ENCODE results near the gene LRRC19. TPM values are rescaled to one million over a fixed set of nuclear protein-coding genes. Genes with fewer than 3 reads are reported as not detected.

Gene LRRC19
- total RNA-seq, 2 donors from 2014 or later: not detected

DNA sequence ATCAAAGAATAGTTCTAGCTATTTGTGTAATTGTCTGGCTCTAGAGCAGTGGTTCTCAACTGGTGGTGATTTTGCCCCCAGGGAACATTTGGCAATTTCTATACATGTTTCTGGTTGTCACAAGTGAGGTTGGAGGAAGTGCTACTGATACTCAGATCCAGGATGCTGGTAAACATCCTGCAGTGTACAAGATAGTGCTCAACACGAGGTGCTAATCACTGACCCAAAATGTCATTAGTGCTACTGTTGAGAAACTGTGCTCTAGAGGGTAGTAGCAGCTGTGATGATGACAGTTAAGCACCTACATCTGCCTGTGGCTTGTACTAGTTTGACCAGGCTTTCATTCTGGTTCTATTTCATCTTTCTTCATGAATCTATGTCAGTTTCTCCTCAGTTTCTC is 22.1 kb downstream of the LRRC19 start:
- Histone ChIP-seq H3K27ac (no peak overlapping the region), H3K4me1 (ENCODE audit: control insufficient read depth in 1 of 2, low read depth in 2 of 2) (no peaks in the 10 kb centered on the region), H3K27me3 (replicated peaks; ENCODE audit: insufficient read depth) (no peaks in the 10 kb centered on the region), H3K4me3 (no peak overlapping the region), H3K36me3 (peaks cover 15% of the 10 kb centered on the region), H3K9me3 (no peaks in the 10 kb centered on the region)
- ATAC-seq (ENCODE audit: insufficient number of reproducible peaks, low FRiP score, low read depth) (no peak), DNase-seq (ENCODE audit: low spot score) (no peak)
- TF ChIP-seq CTCF (IDR thresholded peaks at IDR 0.05): no peak

GRCh38 chr9:26975728-26976707 is 29.5 kb downstream of the LRRC19 start:
- no peak for ATAC-seq (ENCODE audit: insufficient number of reproducible peaks, low FRiP score, low read depth)
- peak; percentile 20 for TF ChIP-seq CTCF (IDR thresholded peaks at IDR 0.05)
- Histone ChIP-seq H3K27me3 (replicated peaks; ENCODE audit: insufficient read depth) (no peaks in the 10 kb centered on the region), H3K36me3 (no peaks in the 10 kb centered on the region), H3K27ac (no peak overlapping the region), H3K9me3 (no peaks in the 10 kb centered on the region), H3K4me3 (no peak overlapping the region), H3K4me1 (ENCODE audit: control insufficient read depth in 1 of 2, low read depth in 2 of 2) (no peaks in the 10 kb centered on the region)
- no peak for DNase-seq (ENCODE audit: low spot score)

DNA sequence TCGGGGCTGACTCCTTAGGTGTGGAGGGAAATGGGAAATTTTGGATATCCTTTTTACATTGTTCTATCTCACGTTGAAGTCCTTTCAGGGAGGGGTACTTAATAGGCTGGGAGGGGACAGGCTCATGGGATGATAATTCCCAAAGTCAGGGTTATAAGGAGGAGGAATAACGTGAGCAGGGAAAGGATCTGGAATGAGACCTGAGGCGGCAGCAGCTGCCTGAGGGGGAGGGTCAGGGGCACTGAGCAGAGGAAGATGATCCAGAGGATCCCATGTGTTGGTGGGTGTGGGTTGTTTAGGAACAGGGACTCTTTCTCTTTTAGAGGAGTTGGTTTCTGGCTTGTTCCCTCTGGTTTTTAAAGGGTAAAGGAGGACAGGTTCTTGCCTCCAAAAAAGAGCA is 30.5 kb downstream of the LRRC19 start:
- Histone ChIP-seq H3K4me1 (ENCODE audit: control insufficient read depth in 1 of 2, low read depth in 2 of 2) (no peaks in the 10 kb centered on the region), H3K9me3 (no peaks in the 10 kb centered on the region), H3K36me3 (no peaks in the 10 kb centered on the region), H3K4me3 (no peak overlapping the region), H3K27ac (no peak overlapping the region), H3K27me3 (replicated peaks; ENCODE audit: insufficient read depth) (no peaks in the 10 kb centered on the region)
- TF ChIP-seq CTCF (IDR thresholded peaks at IDR 0.05): no peak
- ATAC-seq (ENCODE audit: insufficient number of reproducible peaks, low FRiP score, low read depth) (no peak), DNase-seq (ENCODE audit: low spot score) (no peak)

DNA sequence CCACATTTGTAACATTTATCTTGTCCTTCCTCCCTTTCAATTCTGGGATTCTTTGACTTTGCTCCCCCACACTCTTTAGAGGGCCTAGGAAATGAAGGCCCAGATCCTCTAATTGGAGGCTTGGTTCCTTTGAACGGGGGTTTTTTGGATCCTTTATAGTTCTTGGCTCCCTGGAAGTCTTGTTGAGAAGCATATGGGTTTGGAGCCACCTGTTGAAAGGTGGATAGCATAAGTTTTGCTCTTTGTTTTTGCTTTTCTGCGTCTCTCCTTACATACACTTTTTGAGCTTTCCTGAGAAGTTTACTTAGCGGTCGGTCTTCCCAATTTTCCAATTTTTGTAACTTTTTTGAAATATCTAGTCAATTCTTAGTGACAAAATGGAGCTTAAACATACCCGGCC is 31.5 kb downstream of the LRRC19 start:
- Histone ChIP-seq H3K36me3 (no peaks in the 10 kb centered on the region), H3K9me3 (no peaks in the 10 kb centered on the region), H3K27ac (no peak overlapping the region), H3K4me1 (ENCODE audit: control insufficient read depth in 1 of 2, low read depth in 2 of 2) (no peaks in the 10 kb centered on the region), H3K4me3 (no peak overlapping the region), H3K27me3 (replicated peaks; ENCODE audit: insufficient read depth) (no peaks in the 10 kb centered on the region)
- ATAC-seq (ENCODE audit: insufficient number of reproducible peaks, low FRiP score, low read depth): no peak
- TF ChIP-seq CTCF (IDR thresholded peaks at IDR 0.05): no peak
- DNase-seq (ENCODE audit: low spot score): no peak

GRCh38 chr9:26971721-26972120 is 33.8 kb downstream of the LRRC19 start:
- Histone ChIP-seq H3K4me1 (ENCODE audit: control insufficient read depth in 1 of 2, low read depth in 2 of 2) (no peaks in the 10 kb centered on the region), H3K9me3 (no peaks in the 10 kb centered on the region), H3K36me3 (no peaks in the 10 kb centered on the region), H3K4me3 (no peak overlapping the region), H3K27ac (no peak overlapping the region), H3K27me3 (replicated peaks; ENCODE audit: insufficient read depth) (no peaks in the 10 kb centered on the region)
- no peak for TF ChIP-seq CTCF (IDR thresholded peaks at IDR 0.05)
- DNase-seq (ENCODE audit: low spot score) (no peak), ATAC-seq (ENCODE audit: insufficient number of reproducible peaks, low FRiP score, low read depth) (no peak)

All from thoracic aorta (tissue), 2 donors.